Naive B cell (primary cell): ENCODE measurements around the gene ATP4B. TPM values are rescaled to one million over a fixed set of nuclear protein-coding genes. Genes with fewer than 3 reads are reported as not detected.

Source experiments
- polyA plus RNA-seq, 6 donors: library from polyadenylated mRNA; unstranded; fragments of 300-500 nt; fragmentation: Illumina TruSeq; gene quantifications; one replicate each; pipeline ENCODE4 v1.2.3, GENCODE V29; 2021; ENCODE audit warnings: low read depth in 6 of 6

The ATP4B gene
- polyA plus RNA-seq, 6 donors from 2014 or later, result not detected

Other genes starting within 250 kb of the ATP4B start
- gene ADPRHL1, start 204.7 kb downstream of the ATP4B start, polyA plus RNA-seq, result under 1 TPM in 2 of 6 donors, not detected in 4; 0.54 to 0.75 TPM
- gene DCUN1D2, start 167.5 kb downstream of the ATP4B start, polyA plus RNA-seq, result 10 to 100 TPM in 1 of 6 donors, 1 to 10 TPM in 5; 4.9 to 22.3 (median 7.1) TPM
- 10 to 100 TPM; 25.3 to 70.8 (median 42.4) TPM for gene TFDP1, start 73.4 kb downstream of the ATP4B start, polyA plus RNA-seq
- gene GRK1, start 9.0 kb upstream of the ATP4B start, polyA plus RNA-seq, result not detected
- gene TMEM255B, start 101.0 kb upstream of the ATP4B start, polyA plus RNA-seq, result 1 to 10 TPM in 1 of 6 donors, under 1 TPM in 5; 0.05 to 1.5 (median 0.65) TPM
- under 1 TPM in 5 of 6 donors, not detected in 1; 0.20 to 0.70 (median 0.40) TPM for gene GAS6, start 205.9 kb upstream of the ATP4B start, polyA plus RNA-seq